GM21528 (cell line): ENCODE data around the gene TFCP2L1.
"Not testable (repeated sequence)": the region's sequence is repeated elsewhere in the genome, so short reads cannot be mapped to it uniquely, and the experiment has no call there.

Experiments used
- ATAC-seq: cut with Tn5 transposase; IDR thresholded peaks from one replicate; pipeline ENCODE4 v1.9.1; 2021; ENCODE audit warnings: mild to moderate bottlenecking, moderate library complexity; ENCODE audit not compliant: unreplicated experiment, low FRiP score

Gene TFCP2L1, protein sequence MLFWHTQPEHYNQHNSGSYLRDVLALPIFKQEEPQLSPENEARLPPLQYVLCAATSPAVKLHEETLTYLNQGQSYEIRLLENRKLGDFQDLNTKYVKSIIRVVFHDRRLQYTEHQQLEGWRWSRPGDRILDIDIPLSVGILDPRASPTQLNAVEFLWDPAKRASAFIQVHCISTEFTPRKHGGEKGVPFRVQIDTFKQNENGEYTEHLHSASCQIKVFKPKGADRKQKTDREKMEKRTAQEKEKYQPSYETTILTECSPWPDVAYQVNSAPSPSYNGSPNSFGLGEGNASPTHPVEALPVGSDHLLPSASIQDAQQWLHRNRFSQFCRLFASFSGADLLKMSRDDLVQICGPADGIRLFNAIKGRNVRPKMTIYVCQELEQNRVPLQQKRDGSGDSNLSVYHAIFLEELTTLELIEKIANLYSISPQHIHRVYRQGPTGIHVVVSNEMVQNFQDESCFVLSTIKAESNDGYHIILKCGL

GRCh38 chr2:121284463-121285449 lies at the start of gene TFCP2L1:
Gene TFCP2L1 (minus strand): TSS chr2:121285202. CDS start chr2:121285109, 93 bp downstream.
- ATAC-seq, result no peak

DNA sequence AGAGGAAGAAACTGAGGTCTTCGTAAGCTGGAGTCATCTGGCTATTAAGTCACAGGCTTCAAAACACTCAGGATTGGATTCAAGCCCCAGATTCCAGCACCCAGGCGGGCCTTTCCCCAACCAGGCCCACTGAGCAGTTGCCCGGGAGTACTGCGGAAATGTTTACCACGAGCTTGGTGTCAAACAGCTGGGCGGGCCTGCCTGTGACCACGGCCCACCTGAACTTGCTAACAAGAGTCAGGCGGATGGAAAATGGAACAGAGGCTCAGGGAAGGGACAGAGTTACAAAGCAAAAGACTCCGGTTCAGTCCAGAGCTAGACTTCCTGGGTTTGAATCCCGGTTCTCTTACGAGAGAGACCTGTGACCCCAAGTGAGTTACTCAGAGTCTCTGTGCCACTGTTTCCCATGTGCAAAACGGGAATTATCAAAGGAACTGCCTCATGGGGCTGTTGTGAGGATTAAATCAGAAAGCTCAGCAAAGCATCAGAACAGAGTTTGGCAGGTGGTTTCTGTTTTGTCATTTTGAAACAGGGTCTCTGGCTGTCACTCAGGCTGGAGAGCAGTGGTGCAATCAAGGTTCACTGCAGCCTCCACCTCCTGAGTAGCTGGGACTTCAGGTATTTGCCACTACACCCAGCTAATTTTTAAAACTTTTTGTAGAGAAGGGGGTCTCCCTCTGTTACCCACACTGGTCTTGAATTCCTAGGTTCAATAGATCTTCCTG lies 49.0 kb upstream of the TFCP2L1 start:
- peak; percentile 59 for ATAC-seq

DNA sequence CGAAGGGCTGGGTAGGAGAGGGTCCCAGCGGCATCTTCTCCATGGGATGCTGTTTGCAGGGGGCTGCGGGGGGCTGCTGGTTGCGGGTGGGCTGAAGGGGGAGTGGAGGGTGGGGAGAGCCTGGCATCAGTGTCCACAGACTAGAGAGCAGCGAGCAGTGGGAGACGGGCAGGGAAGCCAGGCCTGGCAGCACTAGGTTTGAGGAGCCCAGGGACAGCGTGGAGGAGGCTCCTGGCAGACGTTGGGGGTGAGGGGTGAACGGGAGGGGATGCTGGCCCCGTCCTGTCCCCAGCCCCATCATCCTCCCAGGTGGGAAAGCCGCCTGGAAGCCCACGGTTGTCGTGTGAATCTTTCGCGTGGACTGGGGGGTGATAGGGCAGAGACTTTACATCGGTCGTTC lies 48.2 kb upstream of the TFCP2L1 start:
- no peak for ATAC-seq

DNA sequence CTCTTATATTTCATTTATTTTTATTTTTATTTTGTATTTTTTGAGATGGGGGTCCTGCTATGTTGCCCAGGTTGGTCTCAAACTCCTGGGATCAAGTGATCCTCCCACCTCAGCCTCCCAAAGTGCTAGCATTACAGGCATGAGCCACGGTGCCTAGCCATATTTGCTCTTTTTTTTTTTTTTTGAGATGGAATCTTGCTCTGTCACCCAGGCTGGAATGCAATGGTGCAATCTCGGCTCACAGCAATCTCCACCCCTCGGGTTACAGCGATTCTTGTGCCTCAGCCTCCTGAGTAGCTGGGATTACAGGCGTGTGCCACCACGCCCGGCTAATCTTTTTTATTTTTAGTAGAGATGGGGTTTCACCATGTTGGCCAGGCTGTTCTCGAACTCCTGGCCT lies 46.3 kb upstream of the TFCP2L1 start:
- not testable (repeated sequence) for ATAC-seq

- no peak for ATAC-seq
Measured at GRCh38 chr2:121330921-121331320, 45.9 kb upstream of the TFCP2L1 start.

- no peak for ATAC-seq
Measured at GRCh38 chr2:121329786-121330185, 44.8 kb upstream of the TFCP2L1 start.

- no peak for ATAC-seq
Measured at GRCh38 chr2:121326628-121327027, 41.6 kb upstream of the TFCP2L1 start.

- no peak for ATAC-seq
Measured at GRCh38 chr2:121324601-121325000, 39.6 kb upstream of the TFCP2L1 start.

GRCh38 chr2:121321476-121321875 lies 36.5 kb upstream of the TFCP2L1 start:
- ATAC-seq, result no peak

- no peak for ATAC-seq
Measured at GRCh38 chr2:121319941-121320340, 34.9 kb upstream of the TFCP2L1 start.

- ATAC-seq, result no peak
Measured at GRCh38 chr2:121316986-121317385, 32.0 kb upstream of the TFCP2L1 start.

DNA sequence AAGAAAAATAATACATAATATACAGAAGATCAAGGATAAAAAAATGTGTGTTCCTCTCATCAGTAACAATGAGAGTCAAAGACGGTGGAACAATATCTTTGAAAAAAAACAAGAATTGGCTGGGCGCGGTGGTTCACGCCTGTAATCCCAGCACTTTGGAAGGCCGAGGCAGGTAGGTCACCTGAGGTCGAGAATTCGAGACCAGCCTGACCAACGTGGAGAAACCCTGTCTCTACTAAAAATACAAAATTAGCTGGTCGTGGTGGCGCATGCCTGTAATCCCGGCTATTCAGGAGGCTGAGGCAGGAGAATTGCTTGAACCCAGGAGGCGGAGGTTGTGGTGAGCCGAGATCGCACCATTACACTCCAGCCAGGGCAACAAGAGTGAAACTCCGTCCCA lies 28.7 kb upstream of the TFCP2L1 start:
- ATAC-seq, result not testable (repeated sequence)

- no peak for ATAC-seq
Measured at GRCh38 chr2:121309801-121310200, 24.8 kb upstream of the TFCP2L1 start.

- ATAC-seq, result no peak
Measured at GRCh38 chr2:121309323-121309722, 24.3 kb upstream of the TFCP2L1 start.

GRCh38 chr2:121307048-121307447 lies 22.0 kb upstream of the TFCP2L1 start:
- no peak for ATAC-seq

DNA sequence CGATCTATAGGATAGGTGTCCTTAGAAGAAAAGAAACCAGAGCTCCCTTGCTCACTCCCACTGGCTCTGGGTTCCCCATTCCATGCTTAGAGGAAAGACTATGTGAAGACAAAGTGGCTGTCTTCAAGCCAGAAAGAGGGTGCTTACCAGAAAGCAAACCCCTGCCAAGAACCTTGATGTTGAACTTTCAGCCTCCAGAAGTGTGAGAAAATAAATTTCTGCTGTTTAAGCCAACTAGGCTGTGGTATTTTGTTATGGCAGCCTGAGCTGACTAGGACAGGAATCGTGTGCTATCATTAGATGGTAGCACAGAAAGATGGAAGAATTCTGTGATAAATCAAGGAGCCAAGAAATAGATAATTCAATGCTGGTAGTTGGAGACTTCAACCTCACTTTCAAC lies 19.9 kb upstream of the TFCP2L1 start:
- no peak for ATAC-seq

DNA sequence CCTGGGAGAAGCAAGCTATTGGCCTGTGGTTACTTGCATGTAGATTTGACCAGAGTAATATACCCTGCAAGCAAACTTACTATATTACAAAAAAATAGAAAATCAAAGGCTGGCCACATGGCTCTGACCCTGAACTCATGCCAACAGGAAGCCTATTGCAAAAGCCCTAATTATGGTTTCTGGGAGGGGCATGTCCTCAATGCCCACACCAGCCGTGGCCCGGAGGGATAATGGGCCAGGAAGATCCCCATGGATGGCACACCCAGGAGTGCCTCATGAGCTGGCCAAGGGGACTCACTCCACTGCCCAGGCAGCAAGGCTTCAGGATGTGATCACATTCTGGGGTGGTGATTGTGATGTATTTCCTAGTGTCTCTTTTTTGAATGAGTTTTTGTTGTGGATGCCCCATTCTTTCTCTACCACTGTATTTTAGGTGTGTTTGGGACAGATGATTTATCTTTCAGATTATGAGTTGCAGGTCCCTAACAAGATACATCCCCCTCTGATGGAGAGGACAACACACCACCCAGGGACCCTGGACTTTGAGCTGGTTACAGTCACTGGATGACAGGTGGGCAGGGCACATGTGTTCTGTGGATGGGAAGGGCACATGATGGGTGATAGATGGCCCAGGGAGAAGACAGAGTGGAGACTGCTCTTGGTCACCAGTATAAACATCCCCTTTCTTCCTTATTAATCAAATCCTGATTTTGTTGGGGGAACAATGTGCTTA lies 18.7 kb upstream of the TFCP2L1 start:
- no peak for ATAC-seq

GRCh38 chr2:121301190-121301589 lies 16.2 kb upstream of the TFCP2L1 start:
- not testable (repeated sequence) for ATAC-seq

DNA sequence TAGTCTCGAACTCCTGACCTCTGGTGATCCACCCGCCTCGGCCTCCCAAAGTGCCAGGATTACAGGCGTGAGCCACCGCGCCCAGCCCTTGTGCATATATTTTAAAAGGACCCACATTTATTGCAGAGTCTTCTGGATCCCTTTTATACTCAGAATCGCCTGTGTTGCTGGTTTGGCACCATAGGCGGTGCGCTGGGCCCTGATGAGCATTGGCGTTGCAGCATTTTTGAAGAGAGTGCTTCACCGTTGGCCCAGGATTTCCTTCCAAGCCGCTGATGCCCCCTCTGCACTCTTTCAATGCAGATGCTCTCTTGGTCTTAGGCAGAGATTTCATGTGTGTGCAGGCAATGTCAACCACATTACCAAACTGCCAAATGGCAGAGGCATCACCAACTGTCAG lies 13.5 kb upstream of the TFCP2L1 start:
- ATAC-seq, result no peak

- ATAC-seq, result not testable (repeated sequence)
Measured at GRCh38 chr2:121297866-121298265, 12.9 kb upstream of the TFCP2L1 start.
